ENCODE measurements around the gene COX4I2. TPM values are rescaled to one million over a fixed set of nuclear protein-coding genes. Genes with fewer than 3 reads are reported as not detected.

The COX4I2 gene
- total RNA-seq, 1 donor from 2014 or later: not detected

DNA sequence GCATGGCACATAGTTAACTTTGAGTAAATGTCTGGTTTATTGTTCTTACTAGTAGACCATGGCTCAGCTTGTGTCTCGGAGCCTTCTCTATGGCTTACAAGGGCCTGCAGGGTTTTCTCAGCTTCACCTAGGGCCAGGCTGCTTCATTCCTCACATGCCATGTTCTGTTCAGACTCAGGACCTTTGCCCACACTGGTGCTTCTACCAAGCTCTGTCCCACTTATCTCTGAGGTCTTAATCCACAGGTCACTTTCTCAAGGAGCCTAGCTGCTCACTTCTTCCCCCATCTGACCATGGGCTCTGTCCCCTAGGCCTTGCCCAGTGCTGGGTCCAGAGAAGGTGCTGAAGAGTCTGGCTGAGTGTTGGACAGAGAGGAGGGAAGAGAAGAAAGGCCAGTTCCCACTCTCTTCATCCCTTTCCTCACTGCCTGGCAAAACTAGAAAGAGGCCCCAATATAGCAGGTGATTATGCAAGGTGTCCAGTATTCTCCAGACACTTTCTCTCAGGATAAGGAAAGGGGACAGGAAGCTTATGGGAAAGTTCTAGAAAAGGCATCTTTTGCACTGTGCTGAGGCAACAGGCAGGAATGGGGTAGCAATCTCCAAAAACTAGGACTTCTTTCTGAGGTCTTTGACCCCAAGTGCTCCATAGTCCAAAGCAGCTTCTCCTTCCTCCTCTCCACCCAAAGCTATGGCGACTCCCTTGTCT is 40.0 kb downstream of the COX4I2 start:
- no peak for DNase-seq

- no peak for DNase-seq
Observed at GRCh38 chr20:31678389-31679356, 41.0 kb downstream of the COX4I2 start.

DNA sequence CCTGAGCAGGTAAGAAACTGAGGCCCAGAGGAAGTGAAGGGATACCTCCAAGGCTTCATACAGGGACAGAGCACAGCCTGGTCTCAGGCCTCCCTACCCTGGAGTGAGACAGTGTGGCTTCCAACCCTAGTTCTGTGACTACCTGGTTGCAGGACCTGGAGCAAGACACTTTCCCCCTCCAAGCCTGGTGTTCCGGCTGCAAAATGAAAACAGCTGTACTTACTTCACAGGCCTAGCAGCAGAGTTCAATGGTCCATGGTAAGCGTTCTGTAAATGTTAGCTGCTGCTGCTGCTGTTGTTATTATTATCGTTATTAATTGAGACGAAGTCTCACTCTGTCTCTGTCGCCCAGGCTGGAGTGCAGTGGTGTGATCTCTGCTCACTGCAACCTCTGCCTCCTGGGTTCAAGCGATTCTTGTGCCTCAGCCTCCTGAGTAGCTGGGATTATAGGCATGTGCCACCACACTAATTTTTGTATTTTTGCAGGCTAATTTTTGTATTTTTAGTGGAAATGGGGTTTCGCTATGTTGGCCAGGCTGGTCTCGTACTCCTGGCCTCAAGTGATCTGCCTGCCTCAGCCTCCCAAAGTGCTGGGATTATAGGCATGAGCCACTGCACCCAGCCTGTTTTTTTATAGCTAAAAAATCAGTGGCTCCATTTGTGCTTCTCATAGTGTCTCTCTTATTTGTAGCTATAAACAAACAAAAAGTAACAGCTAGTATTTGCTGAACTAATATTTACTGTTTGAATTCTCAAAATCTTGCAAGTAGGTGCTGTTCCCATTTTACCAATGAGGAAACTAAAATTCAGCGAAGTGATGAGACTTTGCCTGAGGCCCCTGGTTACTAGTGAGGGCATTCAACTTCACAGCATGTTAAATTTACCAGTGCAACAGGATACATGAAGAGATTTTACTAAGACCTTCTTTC is 41.9 kb downstream of the COX4I2 start:
- no peak for DNase-seq

- no peak for DNase-seq
Observed at GRCh38 chr20:31680286-31681127, 42.8 kb downstream of the COX4I2 start.

- DNase-seq: no peak
Observed at GRCh38 chr20:31681128-31681727, 43.5 kb downstream of the COX4I2 start.

DNA sequence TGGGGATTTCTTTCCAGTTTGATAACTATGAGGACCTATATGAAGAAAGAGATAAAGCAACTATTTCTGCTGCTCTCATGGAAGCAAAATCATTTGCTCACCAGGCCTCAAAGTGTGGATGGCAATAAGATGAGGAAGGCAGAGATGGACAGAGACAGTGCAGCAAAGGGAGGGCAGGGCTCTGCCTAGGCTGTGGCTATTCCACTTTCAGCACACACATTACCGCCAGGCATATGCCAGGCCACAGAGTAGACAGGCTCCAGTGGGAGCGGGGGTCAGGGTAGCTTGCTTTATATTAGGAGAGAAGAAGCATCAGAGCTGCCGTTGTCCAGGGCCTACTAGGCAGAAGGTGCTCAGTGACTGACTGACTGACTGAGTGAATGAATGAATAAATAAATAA is 44.1 kb downstream of the COX4I2 start:
- DNase-seq: no peak

- DNase-seq: no peak
Observed at GRCh38 chr20:31682352-31682751, 44.6 kb downstream of the COX4I2 start.

DNA sequence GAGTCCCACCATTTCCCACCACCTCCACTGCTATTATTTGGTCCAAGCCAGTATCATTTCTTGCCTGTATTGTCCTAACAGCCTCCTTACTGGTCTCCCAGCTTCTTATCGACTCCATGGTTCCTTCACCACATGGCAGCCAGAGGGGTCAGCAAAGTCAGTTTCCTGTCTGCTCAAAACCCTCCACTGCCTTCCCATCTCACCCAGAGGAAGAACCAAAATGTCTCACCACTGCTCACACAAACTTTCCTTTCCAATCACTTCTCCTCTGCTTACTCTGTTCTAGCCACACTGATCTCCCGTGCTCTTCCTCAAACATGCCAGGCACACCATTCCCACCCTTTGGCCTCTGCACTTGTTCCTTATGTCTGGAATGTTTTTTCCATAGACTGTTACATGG is 45.2 kb downstream of the COX4I2 start:
- no peak for DNase-seq

- DNase-seq: no peak
Observed at GRCh38 chr20:31684153-31685015, 46.7 kb downstream of the COX4I2 start.

DNA sequence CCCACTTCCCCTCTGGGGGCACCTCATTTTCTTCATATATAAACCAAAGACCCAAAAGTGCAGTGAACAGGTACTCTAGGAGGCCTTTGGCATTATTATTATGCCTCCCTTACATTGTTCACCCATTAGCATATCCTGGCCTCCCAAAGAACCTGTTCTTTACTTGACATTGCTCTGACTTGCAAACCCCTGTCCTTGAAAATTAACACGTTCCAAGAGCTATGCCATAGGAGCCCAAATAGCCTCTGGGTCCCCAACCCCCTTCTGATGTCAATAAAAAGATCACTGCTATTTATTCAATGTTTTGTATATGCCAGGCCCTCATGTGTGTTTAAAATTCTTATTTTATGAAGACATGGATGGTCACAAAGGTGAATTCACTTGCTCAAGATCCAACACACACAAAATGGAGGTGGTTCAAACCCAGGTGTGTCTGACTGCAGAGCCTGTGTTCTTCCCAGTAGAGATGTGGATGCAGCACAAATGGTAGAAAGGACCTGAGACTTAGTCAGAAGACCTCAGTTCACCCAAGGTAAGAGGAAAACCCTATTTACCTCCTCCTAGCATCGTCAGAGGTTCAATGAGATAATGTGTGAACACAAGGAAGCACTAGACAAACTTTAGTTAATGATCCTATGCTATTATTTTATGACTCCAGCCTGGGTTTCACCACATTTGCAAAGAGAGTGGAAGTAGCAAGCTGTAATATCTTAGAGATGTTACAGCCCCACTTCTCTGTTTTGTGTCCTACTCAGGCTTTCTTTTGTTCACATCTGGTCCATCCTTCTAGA is 48.3 kb downstream of the COX4I2 start:
- DNase-seq: no peak

DNA sequence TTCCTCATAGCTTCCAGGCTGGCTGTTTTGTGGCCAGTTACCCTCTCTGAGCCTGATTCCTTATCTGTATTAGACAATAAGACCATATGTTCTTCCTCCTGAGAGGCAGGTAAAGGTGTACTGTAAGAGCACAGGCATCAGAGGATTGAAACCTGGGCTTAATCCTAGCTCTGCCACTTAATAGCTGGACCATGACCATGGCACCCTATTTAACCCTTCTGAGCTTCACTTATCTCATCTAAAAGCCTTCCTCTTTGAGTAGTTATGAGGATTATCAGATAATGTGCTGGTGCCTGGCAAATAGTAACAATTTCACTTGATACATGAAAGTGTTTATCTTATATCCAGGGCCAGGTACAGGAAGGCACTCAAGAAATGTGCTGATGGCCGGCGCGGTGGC is 50.1 kb downstream of the COX4I2 start:
- DNase-seq: no peak

GRCh38 chr20:31689141-31689540 is 51.4 kb downstream of the COX4I2 start:
- no peak for DNase-seq

DNA sequence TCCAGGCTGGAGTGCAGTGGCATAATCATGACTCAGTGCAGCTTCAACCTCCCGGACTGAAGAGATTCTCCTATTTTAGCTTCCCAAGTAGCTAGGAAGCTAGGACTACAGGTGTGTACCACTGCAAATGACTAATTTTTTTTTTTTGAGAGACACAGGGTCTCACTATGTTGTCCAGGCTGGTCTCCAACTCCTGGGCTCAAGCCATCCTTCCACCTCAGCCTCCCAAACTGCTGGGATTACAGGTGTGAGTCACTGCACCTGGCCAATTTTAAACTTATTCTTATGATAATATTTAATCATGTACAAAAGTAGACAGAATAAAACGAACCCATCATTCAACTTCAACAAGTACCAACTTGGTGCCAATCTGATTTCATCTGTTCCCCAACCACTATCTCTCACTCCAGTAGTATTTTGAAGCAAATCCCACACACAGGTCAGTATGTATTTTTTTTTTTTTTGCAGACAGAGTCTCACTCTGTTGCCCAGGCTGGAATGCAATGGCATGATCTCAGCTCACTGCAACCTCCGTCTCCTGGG is 52.5 kb downstream of the COX4I2 start:
- DNase-seq: no peak

DNA sequence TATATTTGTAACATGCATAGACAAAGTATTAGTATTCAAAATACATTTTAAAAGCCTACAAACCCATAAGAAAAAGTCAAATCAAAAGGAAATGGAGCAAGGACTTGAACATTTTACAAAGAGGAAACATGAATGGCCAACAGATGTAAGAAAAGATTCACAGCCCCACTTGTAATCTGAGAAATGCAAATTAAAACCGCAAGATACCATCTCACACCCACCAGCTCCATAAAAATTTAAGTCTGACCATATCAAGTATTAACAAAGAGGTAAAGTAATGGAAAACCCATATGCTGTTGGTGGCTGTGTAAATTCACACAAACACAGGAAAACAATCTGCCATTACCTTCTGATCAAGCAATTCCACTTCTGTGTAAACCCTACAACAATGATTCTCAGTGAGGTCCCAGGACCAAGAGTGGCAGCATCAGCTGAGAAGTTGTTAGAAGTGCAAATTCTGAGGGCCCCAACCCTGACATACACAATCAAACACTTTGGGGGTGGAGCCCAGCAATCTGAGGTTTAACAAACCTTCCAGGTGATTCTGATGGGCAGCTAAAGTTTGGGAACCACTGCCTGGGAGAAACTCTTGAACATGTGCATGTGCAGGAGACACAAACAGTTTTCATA is 54.0 kb downstream of the COX4I2 start:
- DNase-seq: no peak

GRCh38 chr20:31693402-31693801 is 55.7 kb downstream of the COX4I2 start:
- DNase-seq: no peak

DNA sequence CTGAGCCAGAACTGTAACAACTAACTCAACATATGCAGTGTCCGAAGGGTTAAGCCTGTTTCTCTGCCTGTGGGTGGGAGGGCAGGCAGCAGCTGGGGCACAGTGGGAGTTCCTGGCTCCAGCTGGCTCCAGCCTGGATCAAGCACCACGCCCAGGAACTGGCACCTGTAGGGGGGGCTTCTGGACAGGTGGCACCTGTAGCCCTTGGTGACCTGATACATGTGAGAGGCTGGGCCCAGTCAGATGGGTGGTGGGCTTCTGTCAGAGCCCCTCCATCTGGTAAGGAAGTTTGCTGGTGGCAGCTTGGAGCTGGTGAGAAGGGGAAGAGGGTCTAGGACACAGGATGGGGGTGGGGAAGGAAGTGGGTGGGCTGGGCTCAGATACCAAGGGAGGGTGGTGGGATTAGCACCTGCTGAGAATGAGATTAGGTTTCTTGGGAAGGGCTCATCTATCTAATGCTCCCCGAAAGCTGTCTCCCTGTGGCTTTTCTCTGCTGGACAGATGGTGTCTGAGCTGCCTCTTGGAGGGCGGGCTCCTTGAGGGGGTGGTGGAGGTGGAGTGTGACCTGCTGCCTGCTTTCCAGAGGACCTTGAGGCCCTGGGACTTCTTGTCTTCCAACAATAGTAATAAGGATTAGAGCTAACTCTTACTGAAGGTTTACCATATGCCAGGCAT is 56.4 kb downstream of the COX4I2 start:
- no peak for DNase-seq

Data from occipital lobe (tissue), 2 donors.